NCI-H1436 treated with DMSO at 0.1 percent for 48 hours (cell line): ENCODE measurements around the gene PSMD2.
A peak's percentile ranks its signal among the peaks of the same experiment; 100 is the strongest.

Experiments used
- DNase-seq: peaks from one replicate; lab custom pipeline; 2025; lab: John Stamatoyannopoulos, UW

Gene PSMD2

GRCh38 chr3:184317201-184317600 lies 18.2 kb downstream of the PSMD2 start:
- DNase-seq: no peak

- peak; percentile 44 for DNase-seq
Measured at GRCh38 chr3:184320104-184320445, 21.0 kb downstream of the PSMD2 start.

DNA sequence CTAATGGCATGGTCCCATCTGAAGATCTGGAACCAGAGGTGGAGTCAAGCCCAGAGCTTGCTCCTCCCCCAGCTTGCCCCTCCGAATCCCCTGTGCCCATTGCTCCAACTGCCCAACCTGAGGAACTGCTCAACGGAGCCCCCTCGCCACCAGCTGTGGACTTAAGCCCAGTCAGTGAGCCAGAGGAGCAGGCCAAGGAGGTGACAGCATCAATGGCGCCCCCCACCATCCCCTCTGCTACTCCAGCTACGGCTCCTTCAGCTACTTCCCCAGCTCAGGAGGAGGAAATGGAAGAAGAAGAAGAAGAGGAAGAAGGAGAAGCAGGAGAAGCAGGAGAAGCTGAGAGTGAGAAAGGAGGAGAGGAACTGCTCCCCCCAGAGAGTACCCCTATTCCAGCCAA lies 22.6 kb downstream of the PSMD2 start:
- no peak for DNase-seq

DNA sequence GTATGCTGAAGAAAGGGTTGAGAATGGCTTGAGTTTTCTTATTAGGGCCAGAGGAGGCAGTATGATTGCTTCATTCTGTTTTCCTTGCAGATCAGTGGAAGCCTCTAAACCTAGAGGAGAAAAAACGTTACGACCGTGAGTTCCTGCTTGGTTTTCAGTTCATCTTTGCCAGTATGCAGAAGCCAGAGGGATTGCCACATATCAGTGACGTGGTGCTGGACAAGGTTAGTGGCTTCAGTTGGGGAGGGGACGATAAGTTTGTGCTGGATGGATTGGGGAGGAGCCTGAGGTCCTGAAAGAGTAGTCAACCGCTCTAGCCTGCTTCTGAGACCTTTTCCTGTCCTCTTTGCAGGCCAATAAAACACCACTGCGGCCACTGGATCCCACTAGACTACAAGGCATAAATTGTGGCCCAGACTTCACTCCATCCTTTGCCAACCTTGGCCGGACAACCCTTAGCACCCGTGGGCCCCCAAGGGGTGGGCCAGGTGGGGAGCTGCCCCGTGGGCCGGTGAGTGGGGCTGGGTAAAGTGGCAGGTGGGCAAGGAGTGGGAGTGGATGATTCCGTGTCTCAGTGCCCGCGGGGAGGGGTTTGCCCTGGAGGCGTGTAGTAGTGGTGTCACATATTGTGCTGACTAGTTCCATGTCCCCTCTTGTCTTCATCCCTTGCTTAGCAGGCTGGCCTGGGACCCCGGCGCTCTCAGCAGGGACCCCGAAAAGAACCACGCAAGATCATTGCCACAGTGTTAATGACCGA lies 23.9 kb downstream of the PSMD2 start:
- no peak for DNase-seq

- no peak for DNase-seq
Measured at GRCh38 chr3:184323696-184324095, 24.7 kb downstream of the PSMD2 start.

DNA sequence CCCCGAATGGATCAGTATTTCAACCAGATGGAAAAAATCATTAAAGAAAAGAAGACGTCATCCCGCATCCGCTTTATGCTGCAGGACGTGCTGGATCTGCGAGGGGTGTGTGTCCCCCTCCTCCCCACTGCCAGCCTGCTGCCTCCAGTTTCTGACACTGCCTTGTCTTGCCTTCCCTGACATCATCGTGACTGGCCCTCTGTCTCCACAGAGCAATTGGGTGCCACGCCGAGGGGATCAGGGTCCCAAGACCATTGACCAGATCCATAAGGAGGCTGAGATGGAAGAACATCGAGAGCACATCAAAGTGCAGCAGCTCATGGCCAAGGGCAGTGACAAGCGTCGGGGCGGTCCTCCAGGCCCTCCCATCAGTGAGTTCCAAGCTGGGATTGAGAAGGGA lies 26.2 kb downstream of the PSMD2 start:
- no peak for DNase-seq

GRCh38 chr3:184325715-184326369 lies 26.8 kb downstream of the PSMD2 start:
- DNase-seq: no peak

DNA sequence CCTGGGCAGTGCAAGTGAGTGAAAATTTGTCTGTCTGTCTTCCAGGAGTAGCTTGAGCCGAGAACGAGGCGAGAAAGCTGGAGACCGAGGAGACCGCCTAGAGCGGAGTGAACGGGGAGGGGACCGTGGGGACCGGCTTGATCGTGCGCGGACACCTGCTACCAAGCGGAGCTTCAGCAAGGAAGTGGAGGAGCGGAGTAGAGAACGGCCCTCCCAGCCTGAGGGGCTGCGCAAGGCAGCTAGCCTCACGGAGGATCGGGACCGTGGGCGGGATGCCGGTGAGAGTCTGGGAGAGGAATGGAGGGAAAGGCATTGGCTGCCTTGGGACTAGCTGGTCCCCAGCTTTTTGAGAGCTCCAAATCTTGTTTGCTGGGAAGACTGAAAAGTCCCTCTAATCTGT lies 28.1 kb downstream of the PSMD2 start:
- no peak for DNase-seq

- DNase-seq: no peak
Measured at GRCh38 chr3:184328516-184328915, 29.5 kb downstream of the PSMD2 start.

DNA sequence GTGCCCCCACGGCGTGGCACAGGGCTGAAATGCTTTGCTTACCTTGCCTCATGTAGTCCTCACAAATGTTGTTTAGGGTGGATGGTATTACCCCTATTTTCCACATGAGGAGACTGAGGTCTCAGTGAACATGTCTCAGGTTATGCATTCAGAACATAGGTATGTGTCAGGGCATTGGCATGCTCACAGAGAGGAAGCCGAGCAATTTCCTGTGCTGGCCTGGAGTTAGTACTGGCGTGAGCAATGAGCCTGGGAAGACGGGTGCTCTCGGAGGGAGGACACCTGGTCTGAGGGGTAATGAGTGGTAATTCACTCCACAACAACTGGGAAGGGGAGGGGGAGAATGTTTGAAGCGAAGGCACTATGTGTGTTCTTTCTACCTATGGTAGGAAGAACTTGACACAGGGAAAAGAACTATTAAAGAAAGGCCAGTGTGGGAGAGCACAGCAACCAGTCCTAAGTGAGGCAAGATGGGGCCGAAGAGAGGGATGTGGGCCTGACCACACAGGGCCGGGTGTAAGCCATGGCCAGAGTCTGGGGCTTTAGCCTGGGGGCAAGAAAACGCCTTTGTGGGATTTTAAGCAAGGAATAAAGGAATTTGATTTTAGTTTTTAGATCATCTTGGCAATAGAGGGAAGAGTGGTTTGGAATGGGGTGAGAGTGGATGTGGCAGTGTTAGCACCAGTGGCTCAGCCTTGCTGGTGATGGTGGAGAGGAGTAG lies 33.5 kb downstream of the PSMD2 start:
- DNase-seq: no peak

- DNase-seq: no peak
Measured at GRCh38 chr3:184333190-184333589, 34.1 kb downstream of the PSMD2 start.

DNA sequence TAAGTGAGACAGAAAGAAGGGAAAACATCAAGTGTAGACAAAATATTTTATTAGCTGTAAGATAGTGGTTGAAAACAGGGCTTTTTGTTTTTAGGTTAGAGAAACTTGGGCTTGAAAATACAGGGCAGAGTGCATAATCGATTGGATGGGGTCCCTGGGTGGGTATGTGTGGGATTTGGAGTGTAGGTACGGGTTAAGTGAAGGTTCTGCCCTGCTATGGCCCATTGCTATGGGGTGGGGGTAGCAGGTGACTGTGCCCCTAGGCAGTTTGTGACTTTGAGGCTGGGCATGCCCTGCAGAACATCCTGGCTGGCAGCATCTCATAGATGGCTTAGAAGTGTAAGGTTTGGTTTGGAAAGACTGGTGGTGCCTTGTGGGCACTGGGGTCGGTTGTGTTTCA lies 34.7 kb downstream of the PSMD2 start:
- DNase-seq: no peak

DNA sequence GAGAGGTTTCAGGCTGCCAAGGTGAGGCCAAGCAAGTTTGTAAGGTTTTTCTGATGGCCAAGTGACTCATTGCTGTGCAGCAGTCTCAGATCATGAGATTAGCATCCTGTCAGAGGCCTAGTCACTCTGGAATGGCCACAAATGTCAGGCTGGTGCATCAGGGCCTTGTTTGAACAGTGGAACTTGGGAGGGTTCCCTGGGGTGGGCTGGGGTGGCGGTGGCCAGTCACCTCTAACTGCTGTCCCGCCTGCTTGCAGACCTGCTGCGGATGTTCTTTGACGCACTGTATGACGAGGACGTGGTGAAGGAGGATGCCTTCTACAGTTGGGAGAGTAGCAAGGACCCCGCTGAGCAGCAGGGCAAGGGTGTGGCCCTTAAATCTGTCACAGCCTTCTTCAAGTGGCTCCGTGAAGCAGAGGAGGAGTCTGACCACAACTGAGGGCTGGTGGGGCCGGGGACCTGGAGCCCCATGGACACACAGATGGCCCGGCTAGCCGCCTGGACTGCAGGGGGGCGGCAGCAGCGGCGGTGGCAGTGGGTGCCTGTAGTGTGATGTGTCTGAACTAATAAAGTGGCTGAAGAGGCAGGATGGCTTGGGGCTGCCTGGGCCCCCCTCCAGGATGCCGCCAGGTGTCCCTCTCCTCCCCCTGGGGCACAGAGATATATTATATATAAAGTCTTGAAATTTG lies 35.6 kb downstream of the PSMD2 start:
- DNase-seq: no peak

- no peak for DNase-seq
Measured at GRCh38 chr3:184335291-184335660, 36.2 kb downstream of the PSMD2 start.

- DNase-seq: no peak
Measured at GRCh38 chr3:184335661-184336546, 36.9 kb downstream of the PSMD2 start.

DNA sequence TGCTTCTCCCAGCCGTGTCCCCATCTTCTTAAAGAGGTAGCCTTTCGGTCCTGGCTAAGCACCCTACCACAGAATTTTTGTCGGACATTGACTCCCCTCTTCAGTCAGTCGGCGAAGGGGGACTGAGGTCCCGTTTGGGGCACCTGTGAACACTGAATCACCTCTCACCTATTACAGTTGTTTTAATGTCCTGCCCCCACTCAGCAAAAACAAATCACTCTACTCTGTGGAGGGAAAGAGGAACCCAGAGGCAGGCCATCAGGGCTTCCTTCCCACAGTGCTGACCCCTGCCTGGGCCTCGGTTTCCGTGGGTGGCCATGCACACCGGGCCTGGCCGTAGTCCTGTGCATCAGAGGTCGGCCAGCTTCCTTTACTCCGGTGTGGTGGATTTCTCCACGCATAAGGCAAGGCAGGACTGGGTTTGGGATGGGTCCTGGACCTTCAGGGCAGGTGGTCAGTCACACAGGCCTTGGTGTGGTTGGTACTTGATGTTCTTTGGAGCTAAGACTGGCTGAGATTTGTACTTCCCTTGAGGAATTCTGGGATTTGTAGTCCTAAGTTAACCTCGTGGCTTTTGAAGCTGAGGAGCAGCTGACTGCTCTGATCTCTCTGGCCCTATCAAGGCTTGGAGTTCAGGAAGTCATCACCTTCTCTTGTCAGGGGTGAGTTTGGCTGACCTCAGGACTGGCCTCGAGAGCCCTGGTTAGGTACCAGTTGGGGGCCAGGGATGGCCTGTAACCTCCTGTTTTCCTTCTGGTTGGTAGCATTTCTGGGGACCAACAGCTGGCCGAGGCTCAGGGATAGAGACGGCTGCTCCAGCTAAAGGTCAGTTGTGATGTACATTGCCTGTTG lies 37.7 kb downstream of the PSMD2 start:
- DNase-seq: no peak

DNA sequence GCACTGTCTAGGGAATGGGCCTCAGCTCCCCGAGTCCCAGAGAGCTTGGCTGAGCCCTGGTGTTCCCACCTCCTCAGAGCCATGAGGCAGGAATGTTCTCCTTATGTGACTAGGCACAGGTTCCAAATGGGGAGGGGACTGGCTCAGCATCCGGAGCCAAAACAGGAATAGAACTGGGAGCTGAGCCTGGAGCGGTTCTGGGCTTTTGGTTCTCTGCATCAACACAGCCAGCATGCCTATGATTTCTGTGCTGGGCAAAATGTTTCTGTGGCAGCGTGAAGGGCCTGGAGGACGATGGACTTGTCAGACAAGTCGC lies 38.3 kb downstream of the PSMD2 start, which contains the start of gene FAM131A:
Gene FAM131A, plus strand, starts transcription at position 202 of the 316 bp plus-strand sequence. Its CDS starts 31 bp downstream, at position 233.
- no peak for DNase-seq

- DNase-seq: no peak
Measured at GRCh38 chr3:184337981-184338380, 38.9 kb downstream of the PSMD2 start.

DNA sequence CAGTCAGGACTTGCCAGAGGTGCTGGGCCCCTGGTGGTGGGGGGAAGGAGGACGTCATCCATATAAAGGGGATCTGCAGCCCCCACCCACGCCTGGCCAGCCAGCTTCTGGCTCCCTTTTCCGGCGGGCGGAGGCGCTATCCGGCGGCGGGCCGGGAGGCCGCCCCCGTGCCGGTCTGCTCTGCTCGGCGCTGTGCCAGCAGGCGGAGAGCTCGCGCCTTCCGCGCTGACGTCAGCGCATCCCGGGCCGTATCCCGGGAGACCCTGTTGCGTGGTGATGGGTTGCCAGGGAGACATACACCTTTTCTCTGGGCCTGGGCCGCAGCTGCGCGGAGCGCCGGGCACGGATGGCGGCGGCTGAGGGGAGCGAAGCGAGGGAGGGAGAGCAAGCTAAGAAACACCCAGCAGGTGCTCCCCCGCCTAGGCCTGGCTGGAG lies 39.5 kb downstream of the PSMD2 start:
- DNase-seq: peak; percentile 82

DNA sequence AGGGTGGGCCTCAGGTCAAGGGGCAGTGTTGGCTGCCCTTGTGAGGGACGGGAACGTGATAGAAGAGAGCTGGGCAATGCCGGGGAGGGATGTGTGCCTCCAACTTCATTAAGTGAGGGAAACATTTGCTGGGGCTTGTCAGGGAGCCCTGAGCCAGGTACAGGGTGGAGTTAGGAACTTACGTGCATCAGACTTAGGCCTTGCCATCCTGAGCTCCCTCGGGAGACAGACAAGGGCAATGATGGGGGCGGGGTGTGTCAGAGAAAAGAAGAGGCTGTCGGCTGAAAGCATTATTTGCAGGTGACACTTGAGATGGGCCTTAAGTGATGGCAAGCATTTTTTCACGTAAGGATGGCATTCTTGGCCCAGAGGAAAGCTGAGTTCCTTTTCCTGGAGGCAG lies 40.0 kb downstream of the PSMD2 start:
- DNase-seq: peak; percentile 57
